PC-9 (cell line): Measurements from ENCODE around the gene ORC4. TPM values are rescaled to one million over a fixed set of nuclear protein-coding genes. Genes with fewer than 3 reads are reported as not detected.

ENCODE experiments used
- BruUV-seq: library from RNA; stranded (reverse); fragments of 400-500 nt; replicated peaks from 2 replicates; lab custom pipeline; 2021; lab: Mats Ljungman, UMichigan
- CTCF ChIA-PET: fragments of 300-600 bp; sonication (Branson Sonifier 250); formaldehyde crosslinking; loops from one replicate; lab custom pipeline; 2022; ENCODE audit warnings: antibody characterized with exemption; lab: Charles Lee
- POLR2A ChIA-PET: fragments of 300-600 bp; sonication (Branson Sonifier 250); formaldehyde crosslinking; loops from one replicate; lab custom pipeline; 2022; ENCODE audit warnings: antibody characterized with exemption; ENCODE audit not compliant: unreplicated experiment; lab: Charles Lee
- DNase-seq, 2 experiments: peaks; one replicate each; pipeline versions ENCODE4 v3.0.0 to v3.0.0-alpha.2; 2015 to 2022; ENCODE audit warnings: mixed read lengths in 1 of 2
- H2AFZ ChIP-seq: fragments of 200-600 bp; sonication (generic); 2 replicates; pipeline ENCODE4 v1.8.1; 2017; ENCODE audit warnings: antibody characterized with exemption
- H3F3A ChIP-seq: fragments of 200-600 bp; sonication (generic); 2 replicates; pipeline ENCODE4 v1.8.1; 2017; ENCODE audit warnings: antibody characterized with exemption, mild to moderate bottlenecking, low read depth; ENCODE audit not compliant: insufficient read depth
- H3K27ac ChIP-seq: fragments of 200-600 bp; sonication (generic); 2 replicates; pipeline ENCODE4 v1.6.1; 2016; ENCODE audit warnings: mixed run types
- H3K27me3 ChIP-seq: fragments of 200-600 bp; sonication (generic); 2 replicates; pipeline ENCODE4 v1.6.1; 2016; ENCODE audit warnings: low read depth, mixed run types; ENCODE audit not compliant: insufficient read depth
- H3K36me3 ChIP-seq: fragments of 200-600 bp; sonication (generic); 2 replicates; pipeline ENCODE4 v1.6.1; 2016; ENCODE audit warnings: low read depth, mixed run types
- H3K4me1 ChIP-seq: fragments of 200-600 bp; sonication (generic); replicated peaks from 2 replicates; pipeline ENCODE4 v1.6.1; 2016; ENCODE audit warnings: mixed run types; ENCODE audit not compliant: insufficient read depth
- H3K4me2 ChIP-seq: fragments of 200-600 bp; sonication (generic); 2 replicates; pipeline ENCODE4 v1.6.1; 2017; ENCODE audit warnings: mixed run types
- H3K4me3 ChIP-seq: fragments of 200-600 bp; sonication (generic); 2 replicates; pipeline ENCODE4 v1.6.1; 2016; ENCODE audit warnings: mixed run types
- H3K79me2 ChIP-seq: fragments of 200-600 bp; sonication (generic); 2 replicates; pipeline ENCODE4 v1.6.1; 2017; ENCODE audit warnings: low read depth, mixed run types
- H3K9me2 ChIP-seq: fragments of 200-600 bp; sonication (generic); 2 replicates; pipeline ENCODE4 v1.8.1; 2017; ENCODE audit warnings: mild to moderate bottlenecking; ENCODE audit not compliant: insufficient read depth
- H3K9me3 ChIP-seq: fragments of 200-600 bp; sonication (generic); 2 replicates; pipeline ENCODE4 v1.8.1; 2016; ENCODE audit warnings: low read depth; ENCODE audit not compliant: insufficient read depth
- H4K20me1 ChIP-seq: fragments of 200-600 bp; sonication (generic); 2 replicates; pipeline ENCODE4 v1.8.1; 2017; ENCODE audit not compliant: insufficient read depth
- EZH2 ChIP-seq: fragments of 200-600 bp; sonication (generic); IDR thresholded peaks from 2 replicates; pipeline ENCODE4 v1.8.0; 2017; ENCODE audit warnings: antibody characterized with exemption, low read depth
- intact Hi-C: fragments of 100-400 bp; cut with micrococcal nuclease; formaldehyde crosslinking; loops from one replicate; pipeline ENCODE4 v1.10.0; 2022; ENCODE audit not compliant: unreplicated experiment
- total RNA-seq: library from RNA; stranded (reverse); gene quantifications from 2 replicates; pipeline ENCODE4 v1.2.3, GENCODE V29; 2021
- TF ChIP-seq, protein P1 (sequence below): fragments of 200-600 bp; sonication (generic); conservative IDR thresholded peaks from 2 replicates; pipeline ENCODE4 v1.6.1; 2017; ENCODE audit warnings: mixed run types, antibody characterized with exemption, mild to moderate bottlenecking, moderate library complexity

ORC4 gene
- total RNA-seq, 1 experiment from 2014 or later: 44.2 TPM

DNA sequence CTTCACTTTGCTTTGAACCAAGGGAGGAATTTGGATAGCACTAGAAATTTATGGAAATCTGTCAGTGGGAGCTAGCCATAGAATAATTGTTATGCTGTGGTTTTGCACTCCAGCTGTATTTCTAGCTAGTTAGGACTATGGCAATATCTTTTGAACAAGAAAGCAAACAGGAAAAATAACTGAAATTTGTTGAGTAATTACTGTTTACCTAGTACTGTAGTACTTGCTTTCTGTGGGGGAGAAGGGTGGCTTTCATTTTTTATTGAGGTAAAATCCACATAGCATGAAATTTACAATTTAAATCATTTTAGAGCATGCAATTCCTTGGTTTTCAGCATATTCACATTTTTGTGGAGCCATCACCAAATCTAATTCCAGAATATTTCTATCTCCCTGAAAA lies 28.7 kb upstream of the ORC4 start:
- Histone ChIP-seq H3K79me2 (no peaks in the 10 kb centered on the region), H3K4me2 (no peak overlapping the region), H2AFZ (no peak overlapping the region), H3K9me3 (no peaks in the 10 kb centered on the region), H3F3A (0 out of 2 replicates have a peak, but pooled peaks cover 3% of the 10 kb centered on the region), H3K9me2 (no peaks in the 10 kb centered on the region), H3K27ac (no peak overlapping the region), H3K36me3 (no peaks in the 10 kb centered on the region), H3K4me1 (no peaks in the 10 kb centered on the region), H3K4me3 (no peak overlapping the region), H3K27me3 (no peaks in the 10 kb centered on the region), H4K20me1 (no peaks in the 10 kb centered on the region)
- no peak for DNase-seq
- ChIA-PET CTCF (no interaction called here), POLR2A (interaction anchor here (0.6 kb wide), 1 partner anchor 29 kb away, joined by 6 read pairs; the partner anchor contains the start of genes MBD5 and ORC4)
- TF ChIP-seq, protein P1, sequence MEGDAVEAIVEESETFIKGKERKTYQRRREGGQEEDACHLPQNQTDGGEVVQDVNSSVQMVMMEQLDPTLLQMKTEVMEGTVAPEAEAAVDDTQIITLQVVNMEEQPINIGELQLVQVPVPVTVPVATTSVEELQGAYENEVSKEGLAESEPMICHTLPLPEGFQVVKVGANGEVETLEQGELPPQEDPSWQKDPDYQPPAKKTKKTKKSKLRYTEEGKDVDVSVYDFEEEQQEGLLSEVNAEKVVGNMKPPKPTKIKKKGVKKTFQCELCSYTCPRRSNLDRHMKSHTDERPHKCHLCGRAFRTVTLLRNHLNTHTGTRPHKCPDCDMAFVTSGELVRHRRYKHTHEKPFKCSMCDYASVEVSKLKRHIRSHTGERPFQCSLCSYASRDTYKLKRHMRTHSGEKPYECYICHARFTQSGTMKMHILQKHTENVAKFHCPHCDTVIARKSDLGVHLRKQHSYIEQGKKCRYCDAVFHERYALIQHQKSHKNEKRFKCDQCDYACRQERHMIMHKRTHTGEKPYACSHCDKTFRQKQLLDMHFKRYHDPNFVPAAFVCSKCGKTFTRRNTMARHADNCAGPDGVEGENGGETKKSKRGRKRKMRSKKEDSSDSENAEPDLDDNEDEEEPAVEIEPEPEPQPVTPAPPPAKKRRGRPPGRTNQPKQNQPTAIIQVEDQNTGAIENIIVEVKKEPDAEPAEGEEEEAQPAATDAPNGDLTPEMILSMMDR: no peak
- TF ChIP-seq EZH2: no peak
- no TSS peak for BruUV-seq
- intact Hi-C loops: no loop called here

DNA sequence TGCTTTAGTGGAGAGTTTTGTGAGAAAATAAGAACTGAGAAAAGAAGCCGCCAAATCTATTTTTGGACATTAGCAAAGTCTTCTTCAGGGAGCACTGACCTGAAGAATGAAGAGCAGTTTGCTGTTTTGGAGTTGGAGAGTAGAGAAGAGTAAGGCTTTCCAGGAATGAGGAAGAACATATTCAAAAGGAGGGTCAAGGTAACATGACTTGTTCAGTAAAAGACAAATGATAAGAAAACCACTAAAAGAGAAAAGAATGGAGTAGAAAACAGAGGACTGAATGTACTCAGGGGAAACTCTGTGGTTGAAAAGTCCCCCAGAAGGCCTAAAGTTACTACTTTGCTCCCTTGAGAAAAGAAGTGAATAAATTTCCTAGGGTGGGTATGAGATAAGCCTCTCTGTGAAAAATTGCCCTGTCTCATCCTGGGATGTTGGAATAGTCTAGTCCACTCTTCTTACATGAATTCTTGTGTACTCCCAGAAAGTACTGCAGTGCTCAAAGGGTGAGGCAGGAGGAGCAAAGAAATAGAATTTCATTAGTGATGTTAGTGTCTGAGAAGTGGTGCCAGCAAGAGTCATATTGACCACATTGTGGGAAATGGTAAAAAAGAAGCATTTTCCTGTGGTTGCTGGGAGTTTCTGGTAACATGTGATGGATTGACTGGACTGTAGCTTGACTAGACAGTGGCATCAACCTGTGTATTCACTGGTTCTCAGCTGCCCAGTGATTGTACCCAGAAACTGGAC lies 28.1 kb upstream of the ORC4 start:
- H3K36me3 ChIP-seq: no peaks in the 10 kb centered on the region
- BruUV-seq: no TSS peak
- H2AFZ ChIP-seq: no peak overlapping the region
- H4K20me1 ChIP-seq: no peaks in the 10 kb centered on the region
- POLR2A ChIA-PET: interaction anchor here (0.6 kb wide), 1 partner anchor 28 kb away, joined by 6 read pairs; the partner anchor contains the start of genes MBD5 and ORC4
- DNase-seq: no peak
- 0 out of 2 replicates have a peak, but pooled peaks cover 3% of the 10 kb centered on the region for H3F3A ChIP-seq
- no peaks in the 10 kb centered on the region for H3K27me3 ChIP-seq
- TF ChIP-seq, protein P1: no peak
- no peak for TF ChIP-seq EZH2
- CTCF ChIA-PET: no interaction called here
- H3K27ac ChIP-seq: no peak overlapping the region
- no peaks in the 10 kb centered on the region for H3K4me1 ChIP-seq
- no peak overlapping the region for H3K4me2 ChIP-seq
- no peaks in the 10 kb centered on the region for H3K9me3 ChIP-seq
- intact Hi-C loops: no loop called here
- no peaks in the 10 kb centered on the region for H3K79me2 ChIP-seq
- H3K9me2 ChIP-seq: no peaks in the 10 kb centered on the region
- H3K4me3 ChIP-seq: no peak overlapping the region

DNA sequence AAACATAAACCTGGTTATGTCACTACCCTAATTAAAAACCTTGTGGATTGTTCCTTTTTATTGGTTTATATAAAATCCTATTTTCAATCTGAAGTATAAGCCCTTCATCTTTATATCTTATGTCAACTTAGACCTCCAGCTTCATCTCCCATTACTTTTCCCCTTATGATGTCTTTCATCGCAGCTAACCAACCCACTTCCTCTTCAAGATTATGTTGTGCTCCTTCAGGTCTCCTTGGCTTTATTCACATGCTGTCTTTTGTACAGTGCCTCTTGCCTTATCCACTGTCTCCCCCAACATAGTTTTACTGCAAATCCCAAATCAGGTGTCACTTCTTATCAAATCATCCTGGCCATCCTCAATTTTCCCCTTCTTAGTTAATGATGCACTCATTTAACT lies 26.3 kb upstream of the ORC4 start:
- Histone ChIP-seq H3K4me1 (no peaks in the 10 kb centered on the region), H3K27me3 (no peaks in the 10 kb centered on the region), H4K20me1 (no peaks in the 10 kb centered on the region), H3K9me2 (no peaks in the 10 kb centered on the region), H3K4me3 (no peak overlapping the region), H3K9me3 (no peaks in the 10 kb centered on the region), H3K27ac (no peak overlapping the region), H3K4me2 (no peak overlapping the region), H3F3A (0 out of 2 replicates have a peak, but pooled peaks cover 3% of the 10 kb centered on the region), H2AFZ (no peak overlapping the region), H3K79me2 (no peaks in the 10 kb centered on the region), H3K36me3 (no peaks in the 10 kb centered on the region)
- POLR2A ChIA-PET: no interaction called here
- intact Hi-C loops: no loop called here
- CTCF ChIA-PET: no interaction called here
- TF ChIP-seq, protein P1: no peak
- no peak for TF ChIP-seq EZH2
- DNase-seq: no peak
- BruUV-seq: no TSS peak
